ENCODE data around the gene RAB19. TPM values are rescaled to one million over a fixed set of nuclear protein-coding genes. Genes with fewer than 3 reads are reported as not detected.

Gene RAB19
- polyA plus RNA-seq, 1 donor from 2014 or later: not detected

- Histone ChIP-seq H4K20me1 (ENCODE audit: insufficient read depth) (no peaks in the 10 kb centered on the region), H3K4me3 (ENCODE audit: low read length) (no peak overlapping the region), H3K27ac (ENCODE audit: low read length) (no peak overlapping the region), H3K27me3 (ENCODE audit: insufficient read depth, low read depth, low read length) (no peaks in the 10 kb centered on the region), H3K9ac (ENCODE audit: low read length) (no peak overlapping the region), H3K79me2 (replicated peaks; ENCODE audit: insufficient read depth, low read length) (no peaks in the 10 kb centered on the region), H2AFZ (ENCODE audit: low read depth, low read length) (no peak overlapping the region), H3K9me2 (ENCODE audit: insufficient read depth, low read length) (no peaks in the 10 kb centered on the region), H3K4me2 (ENCODE audit: low read length) (no peak overlapping the region), H3F3A (ENCODE audit: insufficient read depth, low read length, poor library complexity, severe bottlenecking) (no peaks in the 10 kb centered on the region), H3K9me3 (ENCODE audit: low read length) (no peaks in the 10 kb centered on the region), H3K36me3 (ENCODE audit: insufficient read depth, low read length) (no peaks in the 10 kb centered on the region)
- no peak for TF ChIP-seq REST (IDR thresholded peaks at IDR 0.05; ENCODE audit: borderline replicate concordance)
- TF ChIP-seq RAD21 (conservative IDR thresholded peaks at IDR 0.05): no peak
- TF ChIP-seq POLR2AphosphoS5 (IDR thresholded peaks at IDR 0.05): no peak
- TF ChIP-seq TAF1 (IDR thresholded peaks at IDR 0.05; ENCODE audit: low read depth): no peak
- TF ChIP-seq, protein P1, sequence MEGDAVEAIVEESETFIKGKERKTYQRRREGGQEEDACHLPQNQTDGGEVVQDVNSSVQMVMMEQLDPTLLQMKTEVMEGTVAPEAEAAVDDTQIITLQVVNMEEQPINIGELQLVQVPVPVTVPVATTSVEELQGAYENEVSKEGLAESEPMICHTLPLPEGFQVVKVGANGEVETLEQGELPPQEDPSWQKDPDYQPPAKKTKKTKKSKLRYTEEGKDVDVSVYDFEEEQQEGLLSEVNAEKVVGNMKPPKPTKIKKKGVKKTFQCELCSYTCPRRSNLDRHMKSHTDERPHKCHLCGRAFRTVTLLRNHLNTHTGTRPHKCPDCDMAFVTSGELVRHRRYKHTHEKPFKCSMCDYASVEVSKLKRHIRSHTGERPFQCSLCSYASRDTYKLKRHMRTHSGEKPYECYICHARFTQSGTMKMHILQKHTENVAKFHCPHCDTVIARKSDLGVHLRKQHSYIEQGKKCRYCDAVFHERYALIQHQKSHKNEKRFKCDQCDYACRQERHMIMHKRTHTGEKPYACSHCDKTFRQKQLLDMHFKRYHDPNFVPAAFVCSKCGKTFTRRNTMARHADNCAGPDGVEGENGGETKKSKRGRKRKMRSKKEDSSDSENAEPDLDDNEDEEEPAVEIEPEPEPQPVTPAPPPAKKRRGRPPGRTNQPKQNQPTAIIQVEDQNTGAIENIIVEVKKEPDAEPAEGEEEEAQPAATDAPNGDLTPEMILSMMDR (IDR thresholded peaks at IDR 0.05; ENCODE audit: poor library complexity, severe bottlenecking): no peak
- TF ChIP-seq EP300 (conservative IDR thresholded peaks at IDR 0.05; ENCODE audit: poor library complexity, severe bottlenecking): no peak
- no peak for TF ChIP-seq MXI1 (conservative IDR thresholded peaks at IDR 0.05; ENCODE audit: poor library complexity, severe bottlenecking)
- TF ChIP-seq EZH2 (IDR thresholded peaks at IDR 0.05; ENCODE audit: borderline replicate concordance, insufficient read depth, low read length, poor library complexity, severe bottlenecking): no peak
- TF ChIP-seq SMC3 (conservative IDR thresholded peaks at IDR 0.05; ENCODE audit: poor library complexity): no peak
Measured at GRCh38 chr7:140358412-140359051, 45.3 kb upstream of the RAB19 start.

- Histone ChIP-seq H3K9me2 (ENCODE audit: insufficient read depth, low read length) (no peaks in the 10 kb centered on the region), H4K20me1 (ENCODE audit: insufficient read depth) (no peaks in the 10 kb centered on the region), H2AFZ (ENCODE audit: low read depth, low read length) (no peak overlapping the region), H3K36me3 (ENCODE audit: insufficient read depth, low read length) (no peaks in the 10 kb centered on the region), H3K79me2 (replicated peaks; ENCODE audit: insufficient read depth, low read length) (no peaks in the 10 kb centered on the region), H3K4me2 (ENCODE audit: low read length) (no peak overlapping the region), H3K9ac (ENCODE audit: low read length) (no peak overlapping the region), H3K4me3 (ENCODE audit: low read length) (no peak overlapping the region), H3K9me3 (ENCODE audit: low read length) (no peaks in the 10 kb centered on the region), H3K27ac (ENCODE audit: low read length) (no peak overlapping the region), H3K27me3 (ENCODE audit: insufficient read depth, low read depth, low read length) (no peaks in the 10 kb centered on the region), H3F3A (ENCODE audit: insufficient read depth, low read length, poor library complexity, severe bottlenecking) (no peaks in the 10 kb centered on the region)
- TF ChIP-seq TAF1 (IDR thresholded peaks at IDR 0.05; ENCODE audit: low read depth) (no peak), MXI1 (conservative IDR thresholded peaks at IDR 0.05; ENCODE audit: poor library complexity, severe bottlenecking) (no peak), RAD21 (conservative IDR thresholded peaks at IDR 0.05) (no peak), REST (IDR thresholded peaks at IDR 0.05; ENCODE audit: borderline replicate concordance) (no peak), EP300 (conservative IDR thresholded peaks at IDR 0.05; ENCODE audit: poor library complexity, severe bottlenecking) (no peak), EZH2 (IDR thresholded peaks at IDR 0.05; ENCODE audit: borderline replicate concordance, insufficient read depth, low read length, poor library complexity, severe bottlenecking) (no peak), POLR2AphosphoS5 (IDR thresholded peaks at IDR 0.05) (no peak), SMC3 (conservative IDR thresholded peaks at IDR 0.05; ENCODE audit: poor library complexity) (no peak)
- TF ChIP-seq, protein P1 (IDR thresholded peaks at IDR 0.05; ENCODE audit: poor library complexity, severe bottlenecking): no peak
Measured at GRCh38 chr7:140360697-140361229, 43.1 kb upstream of the RAB19 start.
